ENCODE data around the gene KRTDAP. TPM values are rescaled to one million over a fixed set of nuclear protein-coding genes. Genes with fewer than 3 reads are reported as not detected.

Gene KRTDAP
- total RNA-seq, 2 experiments from 2014 or later, result not detected

GRCh38 chr19:35509861-35510625 is 19.8 kb upstream of the KRTDAP start:
- CTCF ChIA-PET, result interaction anchor here (0.5 to 4.9 kb wide), 27 partner anchors 9 to 393 kb away, joined by 3 to 24 read pairs (median 4); no protein-coding TSS in a partner anchor
- Mint-ChIP-seq H3K27ac (no peak overlapping the region), H3K36me3 (ENCODE audit: low read depth) (no peaks in the 10 kb centered on the region), H3K9me3 (no peaks in the 10 kb centered on the region), H3K27me3 (ENCODE audit: low read depth) (peaks cover 36% of the 10 kb centered on the region), H3K4me1 (ENCODE audit: low read depth) (peaks cover 15% of the 10 kb centered on the region), H3K4me3 (peak overlapping the region; percentile 57)
- intact Hi-C loops (cut with micrococcal nuclease), result loop anchor here (1.0 kb wide), 2 partner anchors 36 to 82 kb away; no protein-coding TSS in a partner anchor
- DNase-seq, result peak; percentile 80

- DNase-seq, result peak; percentile 51
- peaks cover 15% of the 10 kb centered on the region for H3K4me1 Mint-ChIP-seq (ENCODE audit: low read depth)
- intact Hi-C loops (cut with micrococcal nuclease), result no loop called here
- H3K27me3 Mint-ChIP-seq (ENCODE audit: low read depth), result peaks cover 36% of the 10 kb centered on the region
- CTCF ChIA-PET, result interaction anchor here (0.9 to 4.9 kb wide), 14 partner anchors 12 to 392 kb away, joined by 3 to 24 read pairs (median 6); no protein-coding TSS in a partner anchor
- H3K27ac Mint-ChIP-seq, result no peak overlapping the region
- H3K9me3 Mint-ChIP-seq, result no peaks in the 10 kb centered on the region
- no peaks in the 10 kb centered on the region for H3K36me3 Mint-ChIP-seq (ENCODE audit: low read depth)
- peak overlapping the region; percentile 57 for H3K4me3 Mint-ChIP-seq
Measured at GRCh38 chr19:35509018-35509652, 18.9 kb upstream of the KRTDAP start.

DNA sequence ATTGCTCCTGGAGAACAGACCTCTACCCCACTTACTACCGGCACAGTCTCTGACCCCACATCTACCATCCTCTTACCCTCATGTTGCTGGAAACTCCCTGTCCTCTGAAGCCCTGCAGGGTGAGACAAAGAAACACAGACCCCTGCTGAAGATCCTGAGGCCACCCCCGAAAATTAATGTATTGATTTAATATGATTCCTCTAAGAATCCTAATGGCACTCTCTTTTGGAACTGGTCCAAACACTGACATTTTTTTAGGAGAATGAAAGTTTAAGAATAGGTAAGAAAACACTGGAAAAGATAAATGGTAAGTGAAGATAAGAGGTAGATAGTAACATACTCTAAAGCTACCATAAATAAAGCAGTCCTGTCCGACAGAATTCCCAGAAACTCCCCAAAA is 17.9 kb upstream of the KRTDAP start:
- Mint-ChIP-seq H3K9me3 (no peaks in the 10 kb centered on the region), H3K36me3 (ENCODE audit: low read depth) (no peaks in the 10 kb centered on the region), H3K4me1 (ENCODE audit: low read depth) (peaks cover 15% of the 10 kb centered on the region), H3K27ac (no peak overlapping the region), H3K4me3 (no peak overlapping the region), H3K27me3 (ENCODE audit: low read depth) (peaks cover 32% of the 10 kb centered on the region)
- intact Hi-C loops (cut with micrococcal nuclease), result no loop called here
- CTCF ChIA-PET, result interaction anchor here (0.7 to 4.9 kb wide), 4 partner anchors 11 to 151 kb away, joined by 3 to 24 read pairs (median 4); no protein-coding TSS in a partner anchor
- no peak for DNase-seq

- DNase-seq, result no peak
- no peaks in the 10 kb centered on the region for H3K36me3 Mint-ChIP-seq (ENCODE audit: low read depth)
- H3K9me3 Mint-ChIP-seq, result no peaks in the 10 kb centered on the region
- peaks cover 15% of the 10 kb centered on the region for H3K4me1 Mint-ChIP-seq (ENCODE audit: low read depth)
- no peak overlapping the region for H3K4me3 Mint-ChIP-seq
- H3K27me3 Mint-ChIP-seq (ENCODE audit: low read depth), result peaks cover 32% of the 10 kb centered on the region
- CTCF ChIA-PET, result interaction anchor here (1.2 to 4.9 kb wide), 2 partner anchors 12 to 104 kb away, joined by 3 to 24 read pairs; no protein-coding TSS in a partner anchor
- intact Hi-C loops (cut with micrococcal nuclease), result no loop called here
- no peak overlapping the region for H3K27ac Mint-ChIP-seq
Measured at GRCh38 chr19:35507561-35507960, 17.3 kb upstream of the KRTDAP start.

- CTCF ChIA-PET, result interaction anchor here (1.0 to 4.9 kb wide), 2 partner anchors 9 to 11 kb away, joined by 4 to 24 read pairs; no protein-coding TSS in a partner anchor
- H3K4me3 Mint-ChIP-seq, result no peak overlapping the region
Measured at GRCh38 chr19:35506011-35506410, 15.7 kb upstream of the KRTDAP start.

GRCh38 chr19:35502751-35503150 is 12.5 kb upstream of the KRTDAP start:
- H3K4me3 Mint-ChIP-seq, result no peak overlapping the region
- no peaks in the 10 kb centered on the region for H3K36me3 Mint-ChIP-seq (ENCODE audit: low read depth)
- DNase-seq, result no peak
- no peaks in the 10 kb centered on the region for H3K4me1 Mint-ChIP-seq (ENCODE audit: low read depth)
- no peak overlapping the region for H3K27ac Mint-ChIP-seq
- CTCF ChIA-PET, result no interaction called here
- H3K27me3 Mint-ChIP-seq (ENCODE audit: low read depth), result peaks cover 5% of the 10 kb centered on the region
- intact Hi-C loops (cut with micrococcal nuclease), result no loop called here
- H3K9me3 Mint-ChIP-seq, result no peaks in the 10 kb centered on the region

More at GRCh38 chr19:35506011-35506410, 15.7 kb upstream of the KRTDAP start:
- H3K27me3 Mint-ChIP-seq (ENCODE audit: low read depth), result peaks cover 25% of the 10 kb centered on the region
- H3K36me3 Mint-ChIP-seq (ENCODE audit: low read depth), result no peaks in the 10 kb centered on the region
- intact Hi-C loops (cut with micrococcal nuclease), result no loop called here
- no peaks in the 10 kb centered on the region for H3K9me3 Mint-ChIP-seq
- H3K4me1 Mint-ChIP-seq (ENCODE audit: low read depth), result peaks cover 15% of the 10 kb centered on the region
- no peak for DNase-seq
- no peak overlapping the region for H3K27ac Mint-ChIP-seq

DNA sequence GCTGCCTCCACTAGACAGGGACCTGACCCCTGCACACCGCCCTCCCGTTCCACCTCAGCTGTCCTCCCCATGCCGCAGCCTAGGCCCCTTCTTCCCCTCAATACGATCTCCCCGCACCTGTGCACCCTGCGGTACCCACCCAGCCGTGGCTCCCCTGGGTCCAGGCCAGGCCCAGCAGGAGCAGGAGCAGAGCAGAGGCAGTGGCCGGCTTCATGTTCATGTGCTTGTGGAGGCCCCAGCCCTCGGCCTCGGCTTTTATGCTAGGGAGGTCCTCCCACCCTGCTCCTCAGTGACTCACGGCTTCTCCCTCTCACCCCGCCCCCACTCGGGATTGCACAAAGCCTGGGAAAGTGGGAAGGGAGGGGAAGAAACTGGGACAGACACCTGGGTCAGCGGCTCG is 11.4 kb upstream of the KRTDAP start:
- no peak for DNase-seq
- intact Hi-C loops (cut with micrococcal nuclease), result no loop called here
- Mint-ChIP-seq H3K9me3 (no peaks in the 10 kb centered on the region), H3K4me3 (no peak overlapping the region), H3K4me1 (ENCODE audit: low read depth) (no peaks in the 10 kb centered on the region), H3K27ac (no peak overlapping the region), H3K27me3 (ENCODE audit: low read depth) (peaks cover 5% of the 10 kb centered on the region), H3K36me3 (ENCODE audit: low read depth) (no peaks in the 10 kb centered on the region)
- CTCF ChIA-PET, result no interaction called here

DNA sequence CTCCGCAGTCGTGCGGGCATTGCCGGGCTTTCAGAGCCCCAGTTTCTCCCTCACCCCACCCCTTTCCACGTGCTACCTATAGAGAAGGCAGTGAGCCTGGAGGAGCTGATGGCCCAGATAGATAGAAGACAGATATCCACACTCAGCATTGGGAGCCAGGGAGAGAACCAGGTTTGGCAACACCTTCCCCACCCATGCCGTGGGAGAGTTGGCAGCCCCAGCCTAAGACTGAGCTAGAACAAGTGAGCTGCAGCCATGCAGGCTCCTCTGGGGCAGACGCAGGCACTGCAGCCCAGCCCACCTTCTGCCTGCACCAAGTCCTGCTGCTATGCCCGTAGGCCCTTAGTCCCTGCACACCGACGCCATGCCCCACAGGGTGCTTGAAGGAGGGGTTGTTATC is 10.3 kb upstream of the KRTDAP start:
- DNase-seq, result no peak
- CTCF ChIA-PET, result interaction anchor here (0.8 to 1.0 kb wide), 2 partner anchors 9 to 12 kb away, joined by 3 to 4 read pairs; no protein-coding TSS in a partner anchor
- Mint-ChIP-seq H3K36me3 (ENCODE audit: low read depth) (no peaks in the 10 kb centered on the region), H3K4me1 (ENCODE audit: low read depth) (no peaks in the 10 kb centered on the region), H3K9me3 (no peaks in the 10 kb centered on the region), H3K4me3 (no peak overlapping the region), H3K27ac (no peak overlapping the region), H3K27me3 (ENCODE audit: low read depth) (peaks cover 5% of the 10 kb centered on the region)
- intact Hi-C loops (cut with micrococcal nuclease), result no loop called here

GRCh38 chr19:35498984-35499527 is 8.8 kb upstream of the KRTDAP start:
- Mint-ChIP-seq H3K4me3 (no peak overlapping the region), H3K4me1 (ENCODE audit: low read depth) (peaks cover 4% of the 10 kb centered on the region), H3K9me3 (no peaks in the 10 kb centered on the region), H3K27me3 (ENCODE audit: low read depth) (no peaks in the 10 kb centered on the region), H3K36me3 (ENCODE audit: low read depth) (no peaks in the 10 kb centered on the region), H3K27ac (no peak overlapping the region)
- CTCF ChIA-PET, result no interaction called here
- DNase-seq, result no peak
- intact Hi-C loops (cut with micrococcal nuclease), result no loop called here

DNA sequence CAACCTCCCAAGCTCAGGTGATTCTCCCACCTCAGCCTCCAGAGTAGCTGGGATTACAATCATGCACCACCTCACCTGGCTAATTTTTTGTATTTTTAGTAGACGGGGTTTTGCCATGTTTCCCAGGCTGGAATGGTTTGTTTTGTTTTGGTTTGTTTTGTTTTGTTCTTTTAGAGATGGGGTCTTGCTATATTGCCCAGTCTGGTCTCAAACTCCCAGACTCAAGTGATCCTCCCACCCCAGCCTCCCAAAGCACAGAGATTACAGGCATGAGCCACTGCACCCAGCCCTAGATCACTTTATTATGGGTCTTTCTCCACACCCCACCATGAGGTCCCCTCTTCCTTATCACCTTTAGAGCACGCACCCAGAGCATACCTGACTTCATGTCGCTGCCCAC is 8.0 kb upstream of the KRTDAP start:
- CTCF ChIA-PET, result interaction anchor here (1.1 kb wide), 1 partner anchor 12 kb away, joined by 3 read pairs; no protein-coding TSS in a partner anchor
- H3K36me3 Mint-ChIP-seq (ENCODE audit: low read depth), result no peaks in the 10 kb centered on the region
- intact Hi-C loops (cut with micrococcal nuclease), result no loop called here
- no peak overlapping the region for H3K27ac Mint-ChIP-seq
- H3K4me1 Mint-ChIP-seq (ENCODE audit: low read depth), result peaks cover 4% of the 10 kb centered on the region
- H3K27me3 Mint-ChIP-seq (ENCODE audit: low read depth), result no peaks in the 10 kb centered on the region
- H3K9me3 Mint-ChIP-seq, result no peaks in the 10 kb centered on the region
- H3K4me3 Mint-ChIP-seq, result no peak overlapping the region
- no peak for DNase-seq

- Mint-ChIP-seq H3K4me3 (no peak overlapping the region), H3K36me3 (ENCODE audit: low read depth) (no peaks in the 10 kb centered on the region), H3K9me3 (no peaks in the 10 kb centered on the region), H3K27me3 (ENCODE audit: low read depth) (no peaks in the 10 kb centered on the region), H3K4me1 (ENCODE audit: low read depth) (peaks cover 4% of the 10 kb centered on the region), H3K27ac (no peak overlapping the region)
- CTCF ChIA-PET, result interaction anchor here (1.0 to 1.1 kb wide), 3 partner anchors 11 to 144 kb away, joined by 3 to 5 read pairs (median 3); no protein-coding TSS in a partner anchor
- intact Hi-C loops (cut with micrococcal nuclease), result no loop called here
- no peak for DNase-seq
Measured at GRCh38 chr19:35497406-35497805, 7.1 kb upstream of the KRTDAP start.

Data from activated naive CD4-positive, alpha-beta T cell treated with anti-CD3 and anti-CD28 coated beads for 36 hours (primary cell).